A549 (cell line): ENCODE data around the gene ZFPL1. TPM values are rescaled to one million over a fixed set of nuclear protein-coding genes. Genes with fewer than 3 reads are reported as not detected.

ENCODE experiments used
- ATAC-seq, 2 experiments: fragments of 200-7000 bp in 1 of 2; fragments of >200 bp in 1 of 2; cut with Nextera tagmentation in 1 of 2; cut with Tn5 transposase in 1 of 2; 3 replicates each; pipeline versions ENCODE4 v1.8.0 to v1.9.1; 2018 to 2020; ENCODE audit warnings: mild to moderate bottlenecking in 1 of 2, moderate library complexity in 1 of 2
- CTCF ChIA-PET: fragments of 300-600 bp; sonication (Branson Sonifier 250); formaldehyde crosslinking; extraction: SDS; loops from one replicate; lab custom pipeline; 2021; ENCODE audit warnings: antibody characterized with exemption, inconsistent platforms; lab: Yijun Ruan, JAX
- POLR2A ChIA-PET: fragments of 350-600 bp; formaldehyde crosslinking; extraction: SDS; loops from one replicate; lab custom pipeline; 2021; ENCODE audit warnings: antibody characterized with exemption, inconsistent platforms; lab: Yijun Ruan, JAX
- DNase-seq, 2 experiments: peaks; one replicate each; pipeline versions ENCODE4 v3.0.0 to v3.0.0-alpha.2; 2011 to 2016; ENCODE audit warnings: low read depth in 1 of 2, low spot score in 1 of 2
- FAIRE-seq: peaks from 2 replicates; lab custom pipeline; 2011; peaks lifted over from hg19 to GRCh38; lab: Jason Lieb, UNC
- H3K27ac ChIP-seq, 2 experiments: fragments of >200 bp; sonication (Bioruptor Twin); formaldehyde crosslinking; 3 replicates each; pipeline ENCODE4 v1.5.1; 2016 to 2017
- H3K4me1 ChIP-seq: fragments of >200 bp; sonication (Bioruptor Twin); formaldehyde crosslinking; 3 replicates; pipeline ENCODE4 v1.6.1; 2016
- H3K4me2 ChIP-seq: fragments of >200 bp; sonication (Bioruptor Twin); formaldehyde crosslinking; 3 replicates; pipeline ENCODE4 v1.6.1; 2016
- H3K4me3 ChIP-seq: fragments of >200 bp; sonication (Bioruptor Twin); formaldehyde crosslinking; 3 replicates; pipeline ENCODE4 v1.5.1; 2016
- H3K9me3 ChIP-seq: fragments of >200 bp; sonication (Bioruptor Twin); formaldehyde crosslinking; 3 replicates; pipeline ENCODE4 v1.6.1; 2016
- BHLHE40 ChIP-seq: IDR thresholded peaks from 2 replicates; pipeline ENCODE4 v1.6.1; 2012; ENCODE audit warnings: low read depth, low read length, inconsistent platforms
- CBX2 ChIP-seq: fragments of 200-600 bp; sonication (generic); IDR thresholded peaks from 2 replicates; pipeline ENCODE4 v1.6.1; 2016; ENCODE audit warnings: low read depth, mild to moderate bottlenecking, borderline replicate concordance
- CEBPB ChIP-seq, 2 experiments: fragments of >200 bp in 1 of 2; sonication (Bioruptor Twin) in 1 of 2; formaldehyde crosslinking in 1 of 2; IDR thresholded peaks; 2 replicates each; pipeline ENCODE4 v1.6.1; 2012 to 2016
- CHD4 ChIP-seq: fragments of 200-600 bp; sonication (generic); IDR thresholded peaks from 2 replicates; pipeline ENCODE4 v1.6.1; 2016; ENCODE audit warnings: antibody characterized with exemption, mild to moderate bottlenecking, borderline replicate concordance
- EP300 ChIP-seq, 2 experiments: fragments of >200 bp; sonication (Bioruptor Twin); formaldehyde crosslinking; IDR thresholded peaks; 2 replicates in 1 of 2; 3 replicates in 1 of 2; pipeline ENCODE4 v1.6.1; 2016 to 2017
- ESRRA ChIP-seq: fragments of 150-350 bp; IDR thresholded peaks from 2 replicates; pipeline ENCODE4 v1.6.1; 2014; ENCODE audit warnings: mild to moderate bottlenecking, low read length, borderline replicate concordance
- FOSL2 ChIP-seq, 2 experiments: fragments of 450-650 bp in 1 of 2; fragments of >200 bp in 1 of 2; sonication (Bioruptor Twin) in 1 of 2; formaldehyde crosslinking; IDR thresholded peaks; 2 replicates each; pipeline versions ENCODE4 v1.5.0 to v1.6.1; 2016 to 2020; ENCODE audit warnings: mild to moderate bottlenecking in 1 of 2, moderate library complexity in 1 of 2
- GATA3 ChIP-seq: IDR thresholded peaks from 2 replicates; pipeline ENCODE4 v1.6.1; 2012; ENCODE audit warnings: borderline replicate concordance
- HOXB13 ChIP-seq: fragments of 250-450 bp; sonication (Bioruptor Pico); IDR thresholded peaks from 2 replicates; pipeline ENCODE4 v1.5.0; 2020; ENCODE audit warnings: low read depth, mild to moderate bottlenecking, moderate library complexity
- MAFK ChIP-seq: fragments of 450-650 bp; IDR thresholded peaks from 2 replicates; pipeline ENCODE4 v1.6.1; 2014; ENCODE audit not compliant: partially characterized antibody
- MYC ChIP-seq: IDR thresholded peaks from 2 replicates; pipeline ENCODE4 v1.6.1; 2012; ENCODE audit warnings: mild to moderate bottlenecking, inconsistent platforms, low read length, improper control_type of control experiment, borderline replicate concordance
- NFE2L2 ChIP-seq: fragments of 150-350 bp; conservative IDR thresholded peaks from 2 replicates; pipeline ENCODE4 v1.6.1; 2014; ENCODE audit warnings: low read length
- PHF8 ChIP-seq: fragments of 200-600 bp; sonication (generic); IDR thresholded peaks from 2 replicates; pipeline ENCODE4 v1.6.1; 2016; ENCODE audit warnings: low read depth, mild to moderate bottlenecking, antibody characterized with exemption, moderate library complexity, borderline replicate concordance
- POLR2AphosphoS2 ChIP-seq: conservative IDR thresholded peaks from 2 replicates; pipeline ENCODE4 v1.6.1; 2012; ENCODE audit warnings: low read length, improper control_type of control experiment, inconsistent platforms
- RCOR1 ChIP-seq: fragments of 150-350 bp; IDR thresholded peaks from 2 replicates; pipeline ENCODE4 v1.6.1; 2014; ENCODE audit warnings: antibody characterized with exemption, low read length, low read depth
- RNF2 ChIP-seq: fragments of 200-600 bp; sonication (generic); IDR thresholded peaks from 2 replicates; pipeline ENCODE4 v1.6.1; 2016; ENCODE audit warnings: low read depth, mild to moderate bottlenecking, antibody characterized with exemption, moderate library complexity, borderline replicate concordance
- TP53 ChIP-seq: fragments of 250-450 bp; sonication (Bioruptor Pico); IDR thresholded peaks from 2 replicates; pipeline ENCODE4 v1.5.0; 2021; ENCODE audit warnings: mild to moderate bottlenecking, moderate library complexity
- ZC3H11A ChIP-seq: fragments of 450-650 bp; IDR thresholded peaks from 2 replicates; pipeline ENCODE4 v1.6.1; 2014; ENCODE audit warnings: antibody characterized with exemption, mild to moderate bottlenecking
- ZSCAN20 ChIP-seq: fragments of 250-450 bp; sonication (Bioruptor Pico); IDR thresholded peaks from 2 replicates; pipeline ENCODE4 v1.8.0; 2022; ENCODE audit warnings: mild to moderate bottlenecking, moderate library complexity
- WGBS: methylation state at CpG from one replicate; pipeline ENCODE4 v1.1.6; 2017; ENCODE audit errors: missing lambda C conversion rate; 5-methylcytosine and 5-hydroxymethylcytosine counted together
- polyA plus RNA-seq, 4 experiments: library from polyadenylated mRNA; depleted of rRNA in 3 of 4; stranded (reverse); fragments of >200 nt; fragmentation: RNase III in 1 of 4; extraction: RNeasy Plus Mini Kit Qiagen cat#74134 plus additional on column Dnase treatment in 1 of 4; gene quantifications; 2 replicates in 3 of 4; 3 replicates in 1 of 4; pipeline ENCODE4 v1.2.3, GENCODE V29; 2011 to 2017
- TF ChIP-seq, protein P1 (sequence below): fragments of 150-350 bp; IDR thresholded peaks from 2 replicates; pipeline ENCODE4 v1.6.1; 2014; ENCODE audit warnings: low read depth, mild to moderate bottlenecking, low read length
- TF ChIP-seq, protein P2 (sequence below): IDR thresholded peaks from 2 replicates; pipeline ENCODE4 v1.6.1; 2012
- TF ChIP-seq, protein P3 (sequence below): fragments of 450-650 bp; IDR thresholded peaks from 2 replicates; pipeline ENCODE4 v1.6.1; 2014; ENCODE audit warnings: antibody characterized with exemption
- TF ChIP-seq, protein P4 (sequence below): fragments of >200 bp; sonication (Bioruptor Twin); formaldehyde crosslinking; IDR thresholded peaks from 3 replicates; pipeline ENCODE4 v1.5.1; 2016
- TF ChIP-seq, protein P5 (sequence below): fragments of 250-450 bp; sonication (Bioruptor Pico); IDR thresholded peaks from 2 replicates; pipeline ENCODE4 v1.5.0; 2021; ENCODE audit warnings: mild to moderate bottlenecking, moderate library complexity, borderline replicate concordance

ZFPL1 gene
- polyA plus RNA-seq, 2 of the 4 experiments (the other 2 are of a cell fraction): 30.1 to 31.7 TPM

DNA sequence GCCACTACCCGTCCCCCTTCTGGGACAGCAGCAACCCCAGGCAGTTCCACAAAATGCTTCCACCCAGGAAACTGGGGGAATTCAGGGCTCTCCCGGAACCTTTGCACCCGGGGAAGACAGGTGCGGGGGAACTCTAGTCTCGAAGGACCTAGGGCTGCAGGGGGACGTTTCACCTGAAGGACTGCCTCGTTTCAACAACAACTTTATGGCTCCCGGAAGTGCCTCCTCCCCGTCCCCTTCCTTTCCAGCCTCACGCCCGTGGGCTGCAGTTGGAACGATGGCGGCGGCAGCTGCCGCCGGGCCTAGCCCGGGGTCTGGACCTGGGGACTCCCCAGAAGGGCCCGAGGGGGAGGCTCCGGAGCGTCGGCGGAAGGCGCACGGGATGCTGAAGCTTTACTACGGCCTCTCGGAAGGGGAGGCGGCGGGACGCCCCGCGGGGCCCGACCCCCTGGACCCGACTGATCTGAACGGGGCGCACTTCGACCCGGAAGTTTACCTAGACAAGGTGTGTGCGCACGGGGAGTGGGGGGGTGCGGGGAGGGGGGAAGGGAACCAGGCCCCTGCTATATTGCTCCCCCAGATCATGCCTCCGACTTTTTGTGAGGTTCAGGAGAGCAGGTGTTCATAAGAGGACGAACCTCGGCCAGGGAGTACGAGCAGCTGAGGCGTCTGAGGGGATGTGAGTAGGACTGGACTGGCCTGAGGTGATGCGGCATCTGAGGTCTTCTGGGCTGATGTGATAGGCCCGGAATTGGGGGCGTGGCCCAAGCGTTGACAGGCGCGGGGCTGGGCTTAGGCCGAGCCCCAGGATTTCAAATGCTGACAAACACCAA is 12.2 kb downstream of the ZFPL1 start, which contains the start of gene VPS51 (continued):
- TF ChIP-seq, protein P1, sequence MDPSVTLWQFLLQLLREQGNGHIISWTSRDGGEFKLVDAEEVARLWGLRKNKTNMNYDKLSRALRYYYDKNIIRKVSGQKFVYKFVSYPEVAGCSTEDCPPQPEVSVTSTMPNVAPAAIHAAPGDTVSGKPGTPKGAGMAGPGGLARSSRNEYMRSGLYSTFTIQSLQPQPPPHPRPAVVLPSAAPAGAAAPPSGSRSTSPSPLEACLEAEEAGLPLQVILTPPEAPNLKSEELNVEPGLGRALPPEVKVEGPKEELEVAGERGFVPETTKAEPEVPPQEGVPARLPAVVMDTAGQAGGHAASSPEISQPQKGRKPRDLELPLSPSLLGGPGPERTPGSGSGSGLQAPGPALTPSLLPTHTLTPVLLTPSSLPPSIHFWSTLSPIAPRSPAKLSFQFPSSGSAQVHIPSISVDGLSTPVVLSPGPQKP: no peak
- TF ChIP-seq, protein P2, sequence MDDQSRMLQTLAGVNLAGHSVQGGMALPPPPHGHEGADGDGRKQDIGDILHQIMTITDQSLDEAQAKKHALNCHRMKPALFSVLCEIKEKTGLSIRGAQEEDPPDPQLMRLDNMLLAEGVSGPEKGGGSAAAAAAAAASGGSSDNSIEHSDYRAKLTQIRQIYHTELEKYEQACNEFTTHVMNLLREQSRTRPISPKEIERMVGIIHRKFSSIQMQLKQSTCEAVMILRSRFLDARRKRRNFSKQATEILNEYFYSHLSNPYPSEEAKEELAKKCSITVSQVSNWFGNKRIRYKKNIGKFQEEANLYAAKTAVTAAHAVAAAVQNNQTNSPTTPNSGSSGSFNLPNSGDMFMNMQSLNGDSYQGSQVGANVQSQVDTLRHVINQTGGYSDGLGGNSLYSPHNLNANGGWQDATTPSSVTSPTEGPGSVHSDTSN: peak; percentile 66; the same call in 1 of the 2 replicates
- TF ChIP-seq ESRRA (peak; percentile 49; the same call in 1 of the 2 replicates), POLR2AphosphoS2 (no peak), HOXB13 (CRISPR knock-in tag) (peak; percentile 61; the same call in 1 of the 2 replicates), NFE2L2 (no peak), PHF8 (peak; percentile 97), MYC (peak; percentile 69; the same call in 1 of the 2 replicates), RCOR1 (no peak), CEBPB (IDR thresholded peaks at IDR 0.05) (peak in 1 of 2 experiments; percentile 54; a peak in 1 of 4 replicates), RNF2 (no peak), ZC3H11A (peak; percentile 42), TP53 (peak; percentile 80; the same call in 1 of the 2 replicates), ZSCAN20 (no peak)
- TF ChIP-seq, protein P3, sequence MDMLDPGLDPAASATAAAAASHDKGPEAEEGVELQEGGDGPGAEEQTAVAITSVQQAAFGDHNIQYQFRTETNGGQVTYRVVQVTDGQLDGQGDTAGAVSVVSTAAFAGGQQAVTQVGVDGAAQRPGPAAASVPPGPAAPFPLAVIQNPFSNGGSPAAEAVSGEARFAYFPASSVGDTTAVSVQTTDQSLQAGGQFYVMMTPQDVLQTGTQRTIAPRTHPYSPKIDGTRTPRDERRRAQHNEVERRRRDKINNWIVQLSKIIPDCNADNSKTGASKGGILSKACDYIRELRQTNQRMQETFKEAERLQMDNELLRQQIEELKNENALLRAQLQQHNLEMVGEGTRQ: no peak
- TF ChIP-seq, all 56 proteins: peak for 26

DNA sequence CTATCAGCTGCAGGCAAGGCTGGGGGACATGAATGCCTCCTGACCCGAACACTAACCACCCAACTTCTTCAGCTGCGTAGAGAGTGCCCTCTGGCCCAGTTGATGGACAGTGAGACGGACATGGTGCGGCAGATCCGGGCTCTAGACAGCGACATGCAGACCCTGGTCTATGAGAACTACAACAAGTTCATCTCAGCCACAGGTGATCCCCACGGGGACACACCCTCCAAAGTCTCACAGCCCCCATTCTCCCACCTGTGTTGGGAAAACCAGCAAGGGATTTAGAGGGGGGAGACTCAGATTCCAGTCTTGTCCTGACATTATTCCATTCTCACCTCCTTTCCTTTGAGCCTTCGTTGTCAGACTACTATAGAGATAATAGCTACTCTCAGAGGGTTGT is 12.9 kb downstream of the ZFPL1 start:
- Histone ChIP-seq H3K27ac (peak overlapping the region; percentile 95 to 96), H3K4me1 (peaks cover 8% of the 10 kb centered on the region; the same call in 1 of the 3 replicates), H3K4me3 (peak overlapping the region; percentile 95), H3K9me3 (no peaks in the 10 kb centered on the region)
- no peak for DNase-seq
- POLR2A ChIA-PET: interaction anchor here (0.7 to 3.0 kb wide), 2 partner anchors 15 to 16 kb away, joined by 3 to 8 read pairs; partner anchors contain the start of gene TM7SF2
- TF ChIP-seq, protein P4, sequence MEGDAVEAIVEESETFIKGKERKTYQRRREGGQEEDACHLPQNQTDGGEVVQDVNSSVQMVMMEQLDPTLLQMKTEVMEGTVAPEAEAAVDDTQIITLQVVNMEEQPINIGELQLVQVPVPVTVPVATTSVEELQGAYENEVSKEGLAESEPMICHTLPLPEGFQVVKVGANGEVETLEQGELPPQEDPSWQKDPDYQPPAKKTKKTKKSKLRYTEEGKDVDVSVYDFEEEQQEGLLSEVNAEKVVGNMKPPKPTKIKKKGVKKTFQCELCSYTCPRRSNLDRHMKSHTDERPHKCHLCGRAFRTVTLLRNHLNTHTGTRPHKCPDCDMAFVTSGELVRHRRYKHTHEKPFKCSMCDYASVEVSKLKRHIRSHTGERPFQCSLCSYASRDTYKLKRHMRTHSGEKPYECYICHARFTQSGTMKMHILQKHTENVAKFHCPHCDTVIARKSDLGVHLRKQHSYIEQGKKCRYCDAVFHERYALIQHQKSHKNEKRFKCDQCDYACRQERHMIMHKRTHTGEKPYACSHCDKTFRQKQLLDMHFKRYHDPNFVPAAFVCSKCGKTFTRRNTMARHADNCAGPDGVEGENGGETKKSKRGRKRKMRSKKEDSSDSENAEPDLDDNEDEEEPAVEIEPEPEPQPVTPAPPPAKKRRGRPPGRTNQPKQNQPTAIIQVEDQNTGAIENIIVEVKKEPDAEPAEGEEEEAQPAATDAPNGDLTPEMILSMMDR: no peak
- TF ChIP-seq CBX2 (no peak), CHD4 (no peak), MAFK (no peak), EP300 (IDR thresholded peaks at IDR 0.05) (no peak), FOSL2 (IDR thresholded peaks at IDR 0.05) (no peak), FOSL2 (CRISPR knock-in tag; IDR thresholded peaks at IDR 0.05) (no peak), GATA3 (no peak), RNF2 (no peak), BHLHE40 (no peak)
- TF ChIP-seq, protein P5, sequence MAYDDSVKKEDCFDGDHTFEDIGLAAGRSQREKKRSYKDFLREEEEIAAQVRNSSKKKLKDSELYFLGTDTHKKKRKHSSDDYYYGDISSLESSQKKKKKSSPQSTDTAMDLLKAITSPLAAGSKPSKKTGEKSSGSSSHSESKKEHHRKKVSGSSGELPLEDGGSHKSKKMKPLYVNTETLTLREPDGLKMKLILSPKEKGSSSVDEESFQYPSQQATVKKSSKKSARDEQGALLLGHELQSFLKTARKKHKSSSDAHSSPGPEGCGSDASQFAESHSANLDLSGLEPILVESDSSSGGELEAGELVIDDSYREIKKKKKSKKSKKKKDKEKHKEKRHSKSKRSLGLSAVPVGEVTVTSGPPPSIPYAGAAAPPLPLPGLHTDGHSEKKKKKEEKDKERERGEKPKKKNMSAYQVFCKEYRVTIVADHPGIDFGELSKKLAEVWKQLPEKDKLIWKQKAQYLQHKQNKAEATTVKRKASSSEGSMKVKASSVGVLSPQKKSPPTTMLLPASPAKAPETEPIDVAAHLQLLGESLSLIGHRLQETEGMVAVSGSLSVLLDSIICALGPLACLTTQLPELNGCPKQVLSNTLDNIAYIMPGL: no peak
- TF ChIP-seq, protein P2: no peak
- TF ChIP-seq, all 56 proteins: peak for 0
- CTCF ChIA-PET: interaction anchor here (1.0 to 9.2 kb wide), 5 partner anchors 9 to 82 kb away, joined by 3 to 153 read pairs (median 5); partner anchors contain the start of genes ARL2 and TM7SF2
- WGBS: 56% methylated on average over 8 of the region's 8 CpGs
- peak; percentile 26 to 28; a peak in 4 of 6 replicates for ATAC-seq
- peak overlapping the region; percentile 98 for H3K4me2 ChIP-seq
- FAIRE-seq: no peak
